ENCODE measurements around the gene IFI16. TPM values are rescaled to one million over a fixed set of nuclear protein-coding genes. Genes with fewer than 3 reads are reported as not detected.
"Not testable (repeated sequence)": the region's sequence is repeated elsewhere in the genome, so short reads cannot be mapped to it uniquely, and the experiment has no call there.

Gene IFI16
- total and polyA plus RNA-seq, 9 donors, result 22.0 to 52.1 (median 33.2) TPM

- Histone ChIP-seq H3K4me1 (ENCODE audit: control insufficient read depth, insufficient read depth, low read length) (no peaks in the 10 kb centered on the region), H3K9me3 (replicated peaks; ENCODE audit: control insufficient read depth, low read depth, low read length) (no peaks in the 10 kb centered on the region), H3K4me3 (ENCODE audit: low read length) (no peak overlapping the region), H3K27ac (ENCODE audit: low read length) (peak overlapping the region; percentile 31), H3K36me3 (ENCODE audit: control insufficient read depth, insufficient read depth, low read length) (peaks cover 23% of the 10 kb centered on the region), H3K27me3 (ENCODE audit: control insufficient read depth, insufficient read depth, low read length) (no peaks in the 10 kb centered on the region)
- 53% methylated on average over 2 of the region's 4 CpGs for WGBS (ENCODE audit: insufficient coverage)
- peak; percentile 86 for DNase-seq
Measured at GRCh38 chr1:159015440-159015909, 5.8 kb downstream of the IFI16 start.

GRCh38 chr1:159023723-159024122 is 14.0 kb downstream of the IFI16 start:
- no peak for DNase-seq
- WGBS (ENCODE audit: insufficient coverage), result 75% methylated on average over 6 of the region's 10 CpGs
- Histone ChIP-seq H3K36me3 (ENCODE audit: control insufficient read depth, insufficient read depth, low read length) (peaks cover 16% of the 10 kb centered on the region), H3K4me1 (ENCODE audit: control insufficient read depth, insufficient read depth, low read length) (no peaks in the 10 kb centered on the region), H3K27ac (ENCODE audit: low read length) (no peak overlapping the region), H3K9me3 (replicated peaks; ENCODE audit: control insufficient read depth, low read depth, low read length) (no peaks in the 10 kb centered on the region), H3K27me3 (ENCODE audit: control insufficient read depth, insufficient read depth, low read length) (no peaks in the 10 kb centered on the region), H3K4me3 (ENCODE audit: low read length) (no peak overlapping the region)

DNA sequence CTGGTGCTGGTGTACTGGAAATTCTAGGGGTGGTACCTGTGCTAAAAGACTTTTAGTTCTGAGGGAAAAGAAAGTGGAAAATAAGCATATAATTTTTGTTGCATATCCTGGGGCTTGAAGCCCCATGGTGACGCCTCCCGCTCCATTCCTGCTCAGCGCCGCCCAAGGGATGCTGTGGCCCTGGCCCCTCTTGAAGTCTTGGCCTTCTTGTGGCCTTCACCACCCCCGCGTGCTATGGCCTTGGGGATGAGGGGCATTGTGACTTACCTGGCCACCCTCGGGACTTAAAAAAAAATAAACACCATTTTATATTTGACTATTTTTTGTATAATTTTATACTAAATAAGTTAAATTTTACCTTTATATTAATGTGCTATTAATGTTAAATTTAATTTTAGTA is 15.3 kb downstream of the IFI16 start:
- WGBS (ENCODE audit: insufficient coverage), result 96% methylated on average over 4 of the region's 7 CpGs
- H3K36me3 ChIP-seq (ENCODE audit: control insufficient read depth, insufficient read depth, low read length), result peaks cover 11% of the 10 kb centered on the region

DNA sequence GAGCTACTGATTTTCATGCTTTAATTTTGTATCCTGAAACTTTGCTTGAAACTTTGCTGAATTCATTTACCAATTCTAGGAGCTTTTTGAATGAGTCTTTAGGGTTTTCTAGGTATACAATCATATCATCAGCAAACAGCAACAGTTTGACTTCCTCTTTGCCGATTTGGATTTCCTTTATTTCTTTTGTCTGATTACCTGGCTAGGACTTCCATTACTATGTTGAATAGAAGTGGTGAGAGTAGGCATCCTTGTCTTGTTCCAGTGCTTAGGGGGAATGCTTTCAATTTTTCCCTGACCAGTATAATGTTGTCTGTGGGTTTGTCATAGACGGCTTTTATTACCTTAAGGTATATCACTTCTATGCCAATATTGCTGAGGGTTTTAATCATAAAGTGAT is 17.1 kb downstream of the IFI16 start:
- H3K27ac ChIP-seq (ENCODE audit: low read length); H3K4me1 ChIP-seq (ENCODE audit: control insufficient read depth, insufficient read depth, low read length): not testable (repeated sequence)
- peaks cover 21% of the 10 kb centered on the region for H3K36me3 ChIP-seq (ENCODE audit: control insufficient read depth, insufficient read depth, low read length)

More for the DNA sequence above, 15.3 kb downstream of the IFI16 start:
- no peak for DNase-seq
- Histone ChIP-seq H3K4me1 (ENCODE audit: control insufficient read depth, insufficient read depth, low read length) (no peaks in the 10 kb centered on the region), H3K4me3 (ENCODE audit: low read length) (no peak overlapping the region), H3K27me3 (ENCODE audit: control insufficient read depth, insufficient read depth, low read length) (no peaks in the 10 kb centered on the region), H3K27ac (ENCODE audit: low read length) (no peak overlapping the region), H3K9me3 (replicated peaks; ENCODE audit: control insufficient read depth, low read depth, low read length) (no peaks in the 10 kb centered on the region)

DNA sequence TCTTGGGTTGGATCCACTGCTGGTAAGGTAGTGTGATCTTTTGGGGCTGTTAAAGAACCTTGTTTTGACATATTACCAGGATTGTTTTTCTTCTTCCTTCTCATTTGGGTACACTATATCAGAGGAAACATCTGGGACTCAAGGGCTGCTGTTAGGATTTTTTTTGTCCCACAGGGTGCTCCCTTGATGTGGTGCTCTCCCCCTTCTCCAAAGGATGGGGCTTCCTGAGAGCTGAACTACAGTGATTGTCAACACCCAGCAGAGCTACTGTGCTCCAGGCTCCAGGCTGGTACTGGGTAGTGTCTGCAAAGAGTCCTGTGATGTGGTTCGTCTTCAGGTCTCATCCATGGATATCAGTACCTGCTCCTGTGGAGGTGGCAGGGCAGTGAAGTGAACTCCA is 20.6 kb downstream of the IFI16 start:
- Histone ChIP-seq H3K27me3 (ENCODE audit: control insufficient read depth, insufficient read depth, low read length) (no peaks in the 10 kb centered on the region), H3K4me3 (ENCODE audit: low read length) (no peak overlapping the region), H3K9me3 (replicated peaks; ENCODE audit: control insufficient read depth, low read depth, low read length) (no peaks in the 10 kb centered on the region), H3K36me3 (ENCODE audit: control insufficient read depth, insufficient read depth, low read length) (peaks cover 21% of the 10 kb centered on the region), H3K4me1 (ENCODE audit: control insufficient read depth, insufficient read depth, low read length) (no peaks in the 10 kb centered on the region), H3K27ac (ENCODE audit: low read length) (no peak overlapping the region)
- DNase-seq, result no peak
- 80% methylated on average over 1 of the region's 1 CpG for WGBS (ENCODE audit: insufficient coverage)

More for the DNA sequence above, 17.1 kb downstream of the IFI16 start:
- not testable (repeated sequence) for H3K4me3 ChIP-seq (ENCODE audit: low read length); H3K9me3 ChIP-seq (replicated peaks; ENCODE audit: control insufficient read depth, low read depth, low read length); H3K27me3 ChIP-seq (ENCODE audit: control insufficient read depth, insufficient read depth, low read length); DNase-seq
- no CpG with 5 or more reads among the region's 2 CpGs for WGBS (ENCODE audit: insufficient coverage)

DNA sequence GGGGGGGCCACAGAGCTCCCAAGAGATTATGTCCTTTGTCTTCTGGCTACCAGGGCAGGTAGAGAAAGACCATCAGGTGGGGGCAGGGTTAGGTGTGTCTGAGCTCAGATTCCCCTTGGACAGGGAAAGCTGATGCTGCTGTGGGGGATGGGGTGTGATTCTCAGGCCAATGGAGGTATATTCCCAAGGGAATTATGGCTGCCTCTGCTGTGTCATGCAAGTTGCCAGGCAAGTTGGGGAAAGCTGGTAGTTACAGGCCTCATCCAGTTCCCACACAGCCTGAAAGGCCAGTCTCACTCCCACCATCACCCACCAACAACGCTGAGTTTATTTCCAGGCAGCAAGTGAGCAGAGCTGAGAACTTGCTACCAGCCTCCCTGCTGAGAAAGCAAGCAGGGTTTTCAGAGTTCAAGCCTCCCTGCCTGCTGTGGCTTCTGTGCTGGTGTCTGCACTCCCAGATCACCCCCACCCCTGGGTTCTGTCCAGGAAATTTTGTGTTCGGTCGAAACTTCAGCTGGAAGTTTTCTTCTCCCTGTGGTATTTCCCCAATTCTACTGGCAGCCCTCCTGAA is 21.3 kb downstream of the IFI16 start:
- H3K4me3 ChIP-seq (ENCODE audit: low read length), result no peak overlapping the region
- DNase-seq, result no peak
- peaks cover 21% of the 10 kb centered on the region for H3K36me3 ChIP-seq (ENCODE audit: control insufficient read depth, insufficient read depth, low read length)
- no peaks in the 10 kb centered on the region for H3K4me1 ChIP-seq (ENCODE audit: control insufficient read depth, insufficient read depth, low read length)
- no peaks in the 10 kb centered on the region for H3K27me3 ChIP-seq (ENCODE audit: control insufficient read depth, insufficient read depth, low read length)
- H3K27ac ChIP-seq (ENCODE audit: low read length), result no peak overlapping the region
- WGBS (ENCODE audit: insufficient coverage), result 37% methylated on average over 3 of the region's 3 CpGs
- no peaks in the 10 kb centered on the region for H3K9me3 ChIP-seq (replicated peaks; ENCODE audit: control insufficient read depth, low read depth, low read length)

DNA sequence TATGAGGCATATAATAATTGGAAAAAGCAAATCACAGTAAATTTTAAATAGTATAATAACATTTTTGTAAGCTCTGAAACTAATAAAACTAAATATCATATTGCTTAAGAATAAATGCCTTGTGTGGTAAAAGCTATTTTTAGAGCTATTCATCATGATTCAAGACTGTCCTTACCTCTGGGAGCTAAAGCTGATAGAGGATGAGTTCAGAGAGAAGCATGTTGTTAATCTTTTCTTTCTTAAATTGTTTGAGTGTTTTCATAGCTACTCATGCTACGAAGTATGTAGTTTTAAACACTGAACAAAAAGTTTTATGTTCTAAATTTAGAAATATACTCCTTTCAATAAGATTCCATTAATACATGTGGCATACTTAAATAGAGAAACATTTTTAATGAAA is 30.5 kb downstream of the IFI16 start:
- WGBS (ENCODE audit: insufficient coverage), result no CpG with 5 or more reads among the region's 1 CpG

GRCh38 chr1:159040893-159041724 is 31.4 kb downstream of the IFI16 start:
- Histone ChIP-seq H3K4me3 (ENCODE audit: low read length) (no peak overlapping the region), H3K9me3 (replicated peaks; ENCODE audit: control insufficient read depth, low read depth, low read length) (no peaks in the 10 kb centered on the region), H3K27ac (ENCODE audit: low read length) (no peak overlapping the region), H3K4me1 (ENCODE audit: control insufficient read depth, insufficient read depth, low read length) (no peaks in the 10 kb centered on the region), H3K27me3 (ENCODE audit: control insufficient read depth, insufficient read depth, low read length) (no peaks in the 10 kb centered on the region), H3K36me3 (ENCODE audit: control insufficient read depth, insufficient read depth, low read length) (peaks cover 13% of the 10 kb centered on the region)
- no peak for DNase-seq
- 94% methylated on average over 4 of the region's 7 CpGs for WGBS (ENCODE audit: insufficient coverage)

More for the DNA sequence above, 30.5 kb downstream of the IFI16 start:
- H3K36me3 ChIP-seq (ENCODE audit: control insufficient read depth, insufficient read depth, low read length), result peaks cover 13% of the 10 kb centered on the region
- H3K4me3 ChIP-seq (ENCODE audit: low read length), result no peak overlapping the region
- H3K27me3 ChIP-seq (ENCODE audit: control insufficient read depth, insufficient read depth, low read length), result no peaks in the 10 kb centered on the region
- no peaks in the 10 kb centered on the region for H3K4me1 ChIP-seq (ENCODE audit: control insufficient read depth, insufficient read depth, low read length)
- no peaks in the 10 kb centered on the region for H3K9me3 ChIP-seq (replicated peaks; ENCODE audit: control insufficient read depth, low read depth, low read length)
- no peak for DNase-seq
- no peak overlapping the region for H3K27ac ChIP-seq (ENCODE audit: low read length)

DNA sequence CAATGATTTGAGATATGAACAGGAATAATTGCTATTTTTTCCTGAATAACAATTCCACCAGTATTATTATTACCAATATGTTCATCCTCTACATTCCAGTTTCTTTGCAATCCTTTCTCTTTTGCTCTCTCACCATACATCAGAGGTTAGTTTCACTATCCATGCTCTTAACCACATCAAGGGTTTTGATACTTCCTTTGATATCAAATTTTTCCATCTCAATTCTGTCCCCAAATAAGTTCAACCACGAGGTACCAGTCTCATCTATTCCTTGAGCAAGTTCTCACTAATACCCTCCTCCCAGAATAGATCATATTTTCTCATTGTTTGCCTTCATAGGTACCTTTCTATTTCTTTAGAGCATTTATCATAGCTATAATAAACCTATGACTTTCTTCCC is 36.8 kb downstream of the IFI16 start:
- not testable (repeated sequence) for H3K9me3 ChIP-seq (replicated peaks; ENCODE audit: control insufficient read depth, low read depth, low read length); H3K4me1 ChIP-seq (ENCODE audit: control insufficient read depth, insufficient read depth, low read length); H3K27ac ChIP-seq (ENCODE audit: low read length); H3K27me3 ChIP-seq (ENCODE audit: control insufficient read depth, insufficient read depth, low read length); DNase-seq; H3K36me3 ChIP-seq (ENCODE audit: control insufficient read depth, insufficient read depth, low read length); H3K4me3 ChIP-seq (ENCODE audit: low read length)
- WGBS (ENCODE audit: insufficient coverage), result no CpG with 5 or more reads among the region's 1 CpG

DNA sequence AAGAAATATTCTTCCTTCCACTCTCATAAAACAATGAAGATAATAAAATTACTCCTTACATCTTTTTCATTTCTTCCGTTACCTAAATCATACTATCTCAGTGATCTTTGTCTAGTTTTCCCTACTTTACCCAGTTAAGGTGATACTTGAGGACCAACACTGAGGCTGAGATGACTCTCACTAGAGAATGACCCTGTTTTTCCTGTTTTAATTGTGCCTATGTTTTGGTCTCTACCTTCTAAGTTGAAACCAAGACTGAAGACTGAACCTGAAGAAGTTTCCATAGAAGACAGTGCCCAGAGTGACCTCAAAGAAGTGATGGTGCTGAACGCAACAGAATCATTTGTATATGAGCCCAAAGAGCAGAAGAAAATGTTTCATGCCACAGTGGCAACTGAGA is 41.7 kb downstream of the IFI16 start:
- Histone ChIP-seq H3K4me3 (ENCODE audit: low read length) (no peak overlapping the region), H3K27ac (ENCODE audit: low read length) (no peak overlapping the region), H3K36me3 (ENCODE audit: control insufficient read depth, insufficient read depth, low read length) (peaks cover 20% of the 10 kb centered on the region), H3K9me3 (replicated peaks; ENCODE audit: control insufficient read depth, low read depth, low read length) (no peaks in the 10 kb centered on the region), H3K27me3 (ENCODE audit: control insufficient read depth, insufficient read depth, low read length) (no peaks in the 10 kb centered on the region), H3K4me1 (ENCODE audit: control insufficient read depth, insufficient read depth, low read length) (peaks cover 4% of the 10 kb centered on the region)
- WGBS (ENCODE audit: insufficient coverage), result 100% methylated on average over 1 of the region's 2 CpGs
- no peak for DNase-seq
